ENCODE data around the gene SLAMF7.
"Not testable (repeated sequence)": the region's sequence is repeated elsewhere in the genome, so short reads cannot be mapped to it uniquely, and the experiment has no call there.

SLAMF7 gene

GRCh38 chr1:160720356-160721085 is 18.5 kb upstream of the SLAMF7 start:
- no peak for DNase-seq (ENCODE audit: low read depth in 2 of 3, low spot score in 2 of 3)

GRCh38 chr1:160721473-160721872 is 17.6 kb upstream of the SLAMF7 start:
- DNase-seq (ENCODE audit: low read depth in 2 of 3, low spot score in 2 of 3) = no peak

- no peak for DNase-seq (ENCODE audit: low read depth in 2 of 3, low spot score in 2 of 3)
These were observed 16.3 kb upstream of the SLAMF7 start for GRCh38 chr1:160722726-160723125.

GRCh38 chr1:160723332-160723731 is 15.7 kb upstream of the SLAMF7 start:
- no peak for DNase-seq (ENCODE audit: low read depth in 2 of 3, low spot score in 2 of 3)

- DNase-seq (ENCODE audit: low read depth in 2 of 3, low spot score in 2 of 3) = no peak
These were observed 14.4 kb upstream of the SLAMF7 start for GRCh38 chr1:160724465-160725242.

- no peak for DNase-seq (ENCODE audit: low read depth in 2 of 3, low spot score in 2 of 3)
These were observed 12.9 kb upstream of the SLAMF7 start for GRCh38 chr1:160726114-160726497.

- DNase-seq (ENCODE audit: low read depth in 2 of 3, low spot score in 2 of 3) = no peak
These were observed 12.3 kb upstream of the SLAMF7 start for GRCh38 chr1:160726498-160727315.

- DNase-seq (ENCODE audit: low read depth in 2 of 3, low spot score in 2 of 3) = no peak
These were observed 11.8 kb upstream of the SLAMF7 start for GRCh38 chr1:160727316-160727640.

- DNase-seq (ENCODE audit: low read depth in 2 of 3, low spot score in 2 of 3) = not testable (repeated sequence)
These were observed 7.5 kb upstream of the SLAMF7 start for GRCh38 chr1:160731564-160731963.

GRCh38 chr1:160731990-160732389 is 7.1 kb upstream of the SLAMF7 start:
- DNase-seq (ENCODE audit: low read depth in 2 of 3, low spot score in 2 of 3) = no peak

GRCh38 chr1:160733898-160734297 is 5.1 kb upstream of the SLAMF7 start:
- no peak for DNase-seq (ENCODE audit: low read depth in 2 of 3, low spot score in 2 of 3)

GRCh38 chr1:160734301-160734700 is 4.7 kb upstream of the SLAMF7 start:
- no peak for DNase-seq (ENCODE audit: low read depth in 2 of 3, low spot score in 2 of 3)

GRCh38 chr1:160738271-160738670 is 776 bp upstream of the SLAMF7 start:
- DNase-seq (ENCODE audit: low read depth in 2 of 3, low spot score in 2 of 3) = no peak

- DNase-seq (ENCODE audit: low read depth in 2 of 3, low spot score in 2 of 3) = no peak
These were observed 1.2 kb downstream of the SLAMF7 start for GRCh38 chr1:160740133-160740688.

GRCh38 chr1:160741092-160741501 is 2.0 kb downstream of the SLAMF7 start:
- DNase-seq (ENCODE audit: low read depth in 2 of 3, low spot score in 2 of 3) = no peak

GRCh38 chr1:160741612-160742348 is 2.7 kb downstream of the SLAMF7 start:
- no peak for DNase-seq (ENCODE audit: low read depth in 2 of 3, low spot score in 2 of 3)

- no peak for DNase-seq (ENCODE audit: low read depth in 2 of 3, low spot score in 2 of 3)
These were observed 3.5 kb downstream of the SLAMF7 start for GRCh38 chr1:160742428-160743127.

- no peak for DNase-seq (ENCODE audit: low read depth in 2 of 3, low spot score in 2 of 3)
These were observed 4.2 kb downstream of the SLAMF7 start for GRCh38 chr1:160743266-160743665.

- no peak for DNase-seq (ENCODE audit: low read depth in 2 of 3, low spot score in 2 of 3)
These were observed 5.3 kb downstream of the SLAMF7 start for GRCh38 chr1:160744199-160744851.
